Mammary epithelial cell (primary cell): ENCODE data around the gene MUC6.

ENCODE experiments used
- EZH2 ChIP-seq: IDR thresholded peaks from 2 replicates; pipeline ENCODE4 v1.6.1; 2012; ENCODE audit warnings: low read length, inconsistent platforms, borderline replicate concordance
- TF ChIP-seq, protein P1 (sequence below), 2 donors: IDR thresholded peaks in 1 of 2; conservative IDR thresholded peaks in 1 of 2; 2 replicates each; pipeline ENCODE4 v1.5.1; 2011 to 2012; ENCODE audit warnings: inconsistent platforms in 2 of 2, low read length in 2 of 2, mild to moderate bottlenecking in 2 of 2, control low read depth in 1 of 2, low read depth in 1 of 2; ENCODE audit not compliant: insufficient read depth in 1 of 2; ENCODE audit errors: extremely low read depth in 1 of 2

DNA sequence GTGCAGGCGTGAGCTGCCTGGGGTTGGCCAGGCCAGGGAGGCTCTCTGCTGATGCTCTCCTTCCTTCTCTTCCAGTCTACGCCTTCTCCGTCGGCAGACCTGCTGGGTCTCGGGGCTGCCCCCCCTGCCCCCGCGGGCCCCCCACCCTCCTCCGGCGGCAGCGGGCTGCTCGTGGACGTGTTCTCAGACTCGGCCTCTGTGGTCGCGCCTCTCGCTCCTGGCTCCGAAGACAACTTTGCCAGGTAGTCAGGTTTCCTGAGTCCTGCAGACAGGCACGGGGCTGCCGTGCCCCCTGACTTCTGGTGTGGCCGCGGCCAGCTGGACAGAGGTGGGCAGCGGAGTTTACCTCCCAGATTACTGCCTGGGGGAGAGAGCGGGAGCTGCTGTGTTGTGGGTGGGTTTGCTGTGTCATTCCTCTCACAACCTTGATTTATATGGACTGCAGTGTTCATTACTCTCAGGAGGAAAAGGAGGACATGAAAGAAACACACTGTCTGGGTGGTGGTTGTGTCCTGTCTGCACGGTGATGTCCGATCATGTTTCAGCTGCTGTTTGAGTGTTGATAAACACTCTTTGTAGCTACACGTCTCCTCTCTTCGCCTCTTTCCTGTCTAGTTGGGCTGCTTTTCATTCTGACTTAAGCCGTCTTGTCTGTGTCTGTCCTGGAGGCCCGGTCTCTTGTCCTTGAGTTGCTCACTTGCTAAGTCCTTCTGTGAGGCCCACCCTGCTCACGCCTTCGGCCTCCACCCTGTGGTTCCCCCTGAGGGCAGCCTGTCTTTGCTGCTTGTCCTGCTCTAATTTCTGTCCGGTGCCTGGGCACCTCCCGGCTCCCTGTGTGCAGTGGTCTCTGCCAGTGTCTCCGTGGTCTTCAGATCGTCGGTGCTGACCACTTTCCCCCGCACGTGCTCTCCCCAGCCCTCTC, 35.9 kb downstream of the MUC6 start:
- TF ChIP-seq, protein P1, sequence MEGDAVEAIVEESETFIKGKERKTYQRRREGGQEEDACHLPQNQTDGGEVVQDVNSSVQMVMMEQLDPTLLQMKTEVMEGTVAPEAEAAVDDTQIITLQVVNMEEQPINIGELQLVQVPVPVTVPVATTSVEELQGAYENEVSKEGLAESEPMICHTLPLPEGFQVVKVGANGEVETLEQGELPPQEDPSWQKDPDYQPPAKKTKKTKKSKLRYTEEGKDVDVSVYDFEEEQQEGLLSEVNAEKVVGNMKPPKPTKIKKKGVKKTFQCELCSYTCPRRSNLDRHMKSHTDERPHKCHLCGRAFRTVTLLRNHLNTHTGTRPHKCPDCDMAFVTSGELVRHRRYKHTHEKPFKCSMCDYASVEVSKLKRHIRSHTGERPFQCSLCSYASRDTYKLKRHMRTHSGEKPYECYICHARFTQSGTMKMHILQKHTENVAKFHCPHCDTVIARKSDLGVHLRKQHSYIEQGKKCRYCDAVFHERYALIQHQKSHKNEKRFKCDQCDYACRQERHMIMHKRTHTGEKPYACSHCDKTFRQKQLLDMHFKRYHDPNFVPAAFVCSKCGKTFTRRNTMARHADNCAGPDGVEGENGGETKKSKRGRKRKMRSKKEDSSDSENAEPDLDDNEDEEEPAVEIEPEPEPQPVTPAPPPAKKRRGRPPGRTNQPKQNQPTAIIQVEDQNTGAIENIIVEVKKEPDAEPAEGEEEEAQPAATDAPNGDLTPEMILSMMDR (conservative IDR thresholded peaks at IDR 0.05 in 1 of 2, IDR thresholded peaks at IDR 0.05 in 1 of 2; ENCODE audit: extremely low read depth in 1 of 2, insufficient read depth in 1 of 2, low read depth in 1 of 2, low read length in 2 of 2), result no peak
- TF ChIP-seq EZH2, result no peak
